ENCODE measurements around the gene MCM10. TPM values are rescaled to one million over a fixed set of nuclear protein-coding genes. Genes with fewer than 3 reads are reported as not detected.

MCM10 gene
- total RNA-seq, 2 donors from 2014 or later = 38.2 to 44.8 TPM

DNA sequence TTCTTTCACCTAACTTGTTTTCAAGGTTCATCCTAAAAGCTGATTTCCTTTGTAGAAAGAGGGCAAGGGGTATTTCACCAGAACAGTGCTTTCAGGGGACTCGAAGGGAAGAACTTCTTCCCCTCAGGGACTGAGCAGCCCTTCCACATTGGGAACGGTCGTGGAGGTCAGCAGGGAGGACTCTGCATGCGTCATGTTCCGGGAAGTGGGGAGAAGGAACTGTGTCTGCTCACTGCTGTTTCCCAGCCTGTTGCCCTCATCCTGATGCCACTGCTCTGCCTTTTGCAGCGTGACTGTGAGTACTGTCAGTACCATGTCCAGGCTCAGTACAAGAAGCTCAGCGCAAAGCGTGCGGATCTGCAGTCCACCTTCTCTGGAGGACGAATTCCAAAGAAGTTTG lies 27.2 kb downstream of the MCM10 start:
- H3K36me3 ChIP-seq (ENCODE audit: control insufficient read depth, insufficient read depth, low read length) = peaks cover 83% of the 10 kb centered on the region
- Mint-ChIP-seq H3K4me1 (no peaks in the 10 kb centered on the region), H3K27me3 (ENCODE audit: insufficient read depth) (no peaks in the 10 kb centered on the region)

DNA sequence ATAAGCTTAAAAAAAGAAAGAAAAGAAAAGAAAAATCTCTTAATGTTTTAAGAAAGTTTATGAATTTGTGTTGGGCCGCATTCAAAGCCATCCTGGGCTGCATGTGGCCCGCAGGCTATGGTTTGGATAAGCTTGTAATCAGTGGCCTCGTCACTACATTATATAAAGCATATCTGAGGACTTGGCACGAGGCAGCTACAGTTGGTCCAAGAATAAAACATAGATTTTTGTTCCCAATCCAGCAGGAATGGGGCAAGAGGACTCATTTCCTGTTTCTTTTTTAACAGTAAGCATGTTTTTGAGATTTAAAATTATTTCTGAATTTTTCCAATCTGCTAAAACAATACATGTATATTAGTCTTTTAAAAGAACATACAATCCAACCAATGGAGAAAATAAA lies 28.6 kb downstream of the MCM10 start:
- Histone ChIP-seq H3K9me3 (ENCODE audit: control insufficient read depth, low read length) (peaks cover 17% of the 10 kb centered on the region), H3K27ac (ENCODE audit: low read depth, low read length) (no peak overlapping the region), H3K27me3 (ENCODE audit: control insufficient read depth, insufficient read depth, low read length, poor library complexity, severe bottlenecking) (no peaks in the 10 kb centered on the region), H3K9ac (ENCODE audit: extremely low read depth, low read length, poor library complexity, severe bottlenecking) (no peak overlapping the region), H3K4me1 (ENCODE audit: control insufficient read depth, insufficient read depth, low read length) (no peaks in the 10 kb centered on the region), H3K36me3 (ENCODE audit: control insufficient read depth, insufficient read depth, low read length) (peaks cover 83% of the 10 kb centered on the region), H3K4me3 (ENCODE audit: low read length) (no peak overlapping the region)
- no peak for TF ChIP-seq CTCF (conservative IDR thresholded peaks at IDR 0.05)
- Mint-ChIP-seq H3K27ac (no peak overlapping the region), H3K9me3 (peaks cover 5% of the 10 kb centered on the region), H3K4me3 (no peak overlapping the region), H3K27me3 (ENCODE audit: insufficient read depth) (no peaks in the 10 kb centered on the region), H3K36me3 (ENCODE audit: low read depth) (peaks cover 70% of the 10 kb centered on the region), H3K4me1 (no peaks in the 10 kb centered on the region)
- DNase-seq = no peak
- 96 to 100% methylated on average over 1 to 4 of the region's 4 CpGs for WGBS, 2 experiments (ENCODE audit: insufficient coverage in 1 of 2, insufficient read length in 1 of 2)

More for the DNA sequence above, 27.2 kb downstream of the MCM10 start:
- no peaks in the 10 kb centered on the region for H3K27me3 ChIP-seq (ENCODE audit: control insufficient read depth, insufficient read depth, low read length, poor library complexity, severe bottlenecking)
- H3K9me3 Mint-ChIP-seq = peaks cover 5% of the 10 kb centered on the region
- no peak overlapping the region for H3K27ac Mint-ChIP-seq
- no peaks in the 10 kb centered on the region for H3K4me1 ChIP-seq (ENCODE audit: control insufficient read depth, insufficient read depth, low read length)
- H3K27ac ChIP-seq (ENCODE audit: low read depth, low read length) = no peak overlapping the region
- H3K9ac ChIP-seq (ENCODE audit: extremely low read depth, low read length, poor library complexity, severe bottlenecking) = no peak overlapping the region
- TF ChIP-seq CTCF (conservative IDR thresholded peaks at IDR 0.05) = no peak
- no peak for DNase-seq
- H3K9me3 ChIP-seq (ENCODE audit: control insufficient read depth, low read length) = peaks cover 17% of the 10 kb centered on the region
- WGBS, 2 experiments (ENCODE audit: insufficient coverage in 1 of 2, insufficient read length in 1 of 2) = 96% methylated on average over 10 of the region's 10 CpGs
- no peak overlapping the region for H3K4me3 ChIP-seq (ENCODE audit: low read length)
- peaks cover 74% of the 10 kb centered on the region for H3K36me3 Mint-ChIP-seq (ENCODE audit: low read depth)
- H3K4me3 Mint-ChIP-seq = no peak overlapping the region

DNA sequence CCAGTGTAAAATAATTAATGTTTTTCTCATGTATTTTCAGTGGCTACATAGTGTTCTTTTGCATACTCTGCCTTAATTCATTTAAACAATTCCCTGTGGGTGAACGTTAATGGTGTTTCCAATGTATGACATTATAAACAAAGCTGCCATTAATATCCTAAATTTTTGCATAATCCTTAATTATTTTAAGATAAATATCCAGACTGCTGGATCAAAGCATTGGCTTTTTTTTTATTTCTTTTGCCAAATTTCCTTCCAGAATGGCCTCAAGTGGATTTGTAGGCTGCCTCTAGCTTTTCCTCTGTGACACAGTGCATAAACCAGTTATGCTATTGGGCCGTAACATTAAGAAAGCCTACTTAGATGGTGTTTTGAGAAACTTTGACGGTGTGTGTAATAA lies 29.5 kb downstream of the MCM10 start:
- H3K27ac Mint-ChIP-seq = peak overlapping the region; percentile 3
- H3K27me3 ChIP-seq (ENCODE audit: control insufficient read depth, insufficient read depth, low read length, poor library complexity, severe bottlenecking) = no peaks in the 10 kb centered on the region
- no peaks in the 10 kb centered on the region for H3K27me3 Mint-ChIP-seq (ENCODE audit: insufficient read depth)
- peaks cover 14% of the 10 kb centered on the region for H3K9me3 ChIP-seq (ENCODE audit: control insufficient read depth, low read length)
- H3K27ac ChIP-seq (ENCODE audit: low read depth, low read length) = no peak overlapping the region
- no peak for DNase-seq
- no peak overlapping the region for H3K4me3 Mint-ChIP-seq
- no peak overlapping the region for H3K9ac ChIP-seq (ENCODE audit: extremely low read depth, low read length, poor library complexity, severe bottlenecking)
- no peaks in the 10 kb centered on the region for H3K4me1 Mint-ChIP-seq
- peaks cover 82% of the 10 kb centered on the region for H3K36me3 ChIP-seq (ENCODE audit: control insufficient read depth, insufficient read depth, low read length)
- no peak for TF ChIP-seq CTCF (conservative IDR thresholded peaks at IDR 0.05)
- H3K9me3 Mint-ChIP-seq = peaks cover 5% of the 10 kb centered on the region
- WGBS, 2 experiments (ENCODE audit: insufficient coverage in 1 of 2, insufficient read length in 1 of 2) = 90 to 100% methylated on average over 2 to 3 of the region's 3 CpGs
- H3K36me3 Mint-ChIP-seq (ENCODE audit: low read depth) = peaks cover 69% of the 10 kb centered on the region
- H3K4me1 ChIP-seq (ENCODE audit: control insufficient read depth, insufficient read depth, low read length) = no peaks in the 10 kb centered on the region
- H3K4me3 ChIP-seq (ENCODE audit: low read length) = no peak overlapping the region
